ENCODE data around the gene CMTM7.
"Not testable (repeated sequence)": the region's sequence is repeated elsewhere in the genome, so short reads cannot be mapped to it uniquely, and the experiment has no call there.

CMTM7 gene

GRCh38 chr3:32438596-32439344, 47.1 kb downstream of the CMTM7 start:
- no peak for DNase-seq (ENCODE audit: low read depth)

GRCh38 chr3:32439421-32439820, 47.8 kb downstream of the CMTM7 start:
- not testable (repeated sequence) for DNase-seq (ENCODE audit: low read depth)

DNA sequence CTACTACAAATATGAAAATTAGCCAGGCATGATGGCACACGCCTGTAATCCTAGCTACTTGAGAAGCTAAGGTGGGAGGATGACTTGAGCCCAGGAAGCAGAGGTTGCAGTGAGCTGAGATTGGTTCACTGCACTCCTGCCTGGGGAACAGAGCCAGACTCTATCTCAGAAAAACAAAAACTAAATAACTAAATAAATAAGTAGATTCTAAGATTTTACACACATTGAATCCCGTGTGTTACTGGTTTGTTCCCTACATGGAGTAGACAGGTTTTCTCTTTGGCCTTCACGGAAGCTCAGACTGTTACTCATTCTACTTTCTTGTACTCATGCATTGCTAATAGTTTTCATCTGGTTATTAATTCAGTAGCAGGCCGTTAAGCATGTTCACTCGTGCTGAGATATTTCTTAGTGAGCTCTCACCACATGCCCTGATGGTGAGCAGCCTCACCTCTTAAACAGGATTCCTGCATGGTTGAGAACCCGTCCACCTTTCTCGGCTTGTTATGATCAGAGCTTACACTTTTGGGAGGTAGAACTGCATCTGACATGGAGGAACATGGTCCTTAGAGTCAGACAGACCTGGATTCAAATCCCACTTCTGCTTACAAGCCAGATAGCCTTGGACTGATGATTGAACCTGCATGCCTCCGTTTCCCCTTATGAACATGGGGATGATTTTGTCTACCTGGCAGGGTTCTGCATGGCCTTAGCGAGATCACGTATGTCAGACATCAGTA, 49.1 kb downstream of the CMTM7 start:
- DNase-seq (ENCODE audit: low read depth): no peak

GRCh38 chr3:32442766-32443165, 51.1 kb downstream of the CMTM7 start:
- DNase-seq (ENCODE audit: low read depth): no peak

DNA sequence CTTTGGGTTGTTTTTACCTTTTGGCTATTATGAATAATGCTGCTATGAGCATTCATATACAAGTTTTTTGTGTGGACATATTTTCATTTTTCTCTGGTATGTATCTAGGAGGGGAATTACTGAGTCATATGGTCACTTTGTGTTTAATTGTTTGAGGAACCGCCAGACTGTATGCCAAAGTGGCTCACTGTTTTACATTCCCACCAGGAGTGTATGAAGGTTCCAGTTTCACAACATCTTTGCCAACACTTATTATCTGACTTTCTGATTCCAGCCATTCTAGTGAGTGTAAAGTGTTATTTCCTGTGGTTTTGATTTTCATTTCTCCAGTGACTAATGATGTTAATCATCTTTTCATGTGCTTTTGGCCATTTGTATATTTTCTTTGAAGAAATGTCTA, 51.8 kb downstream of the CMTM7 start:
- DNase-seq (ENCODE audit: low read depth): peak; percentile 22

DNA sequence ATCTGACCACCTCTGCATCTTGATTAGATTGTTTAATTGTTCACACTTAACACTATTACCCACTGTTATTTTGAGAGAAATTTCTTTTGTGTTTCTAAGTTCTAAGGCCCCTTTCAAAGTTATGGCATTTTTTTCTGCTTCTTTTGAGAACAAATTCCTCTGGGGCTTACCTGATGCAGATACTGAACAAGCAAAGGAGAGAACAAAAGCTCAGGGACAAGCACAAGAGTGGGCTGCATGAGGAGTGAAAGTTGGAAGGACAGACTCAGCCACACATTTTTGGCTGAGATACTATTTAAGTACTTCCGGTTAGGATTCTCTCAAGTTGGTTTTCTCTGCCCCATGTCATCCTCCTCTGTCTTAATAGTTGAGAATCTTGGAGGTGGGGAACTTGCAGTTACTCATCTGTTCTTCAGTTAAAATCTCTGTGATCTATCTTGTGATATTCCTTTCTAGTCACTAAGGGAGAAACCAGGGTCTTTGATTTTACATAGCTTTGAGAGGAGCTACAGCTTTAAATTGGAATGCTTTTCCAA, 56.3 kb downstream of the CMTM7 start:
- DNase-seq (ENCODE audit: low read depth): no peak

- DNase-seq (ENCODE audit: low read depth): no peak
Observed at GRCh38 chr3:32448686-32449474, 57.2 kb downstream of the CMTM7 start.

DNA sequence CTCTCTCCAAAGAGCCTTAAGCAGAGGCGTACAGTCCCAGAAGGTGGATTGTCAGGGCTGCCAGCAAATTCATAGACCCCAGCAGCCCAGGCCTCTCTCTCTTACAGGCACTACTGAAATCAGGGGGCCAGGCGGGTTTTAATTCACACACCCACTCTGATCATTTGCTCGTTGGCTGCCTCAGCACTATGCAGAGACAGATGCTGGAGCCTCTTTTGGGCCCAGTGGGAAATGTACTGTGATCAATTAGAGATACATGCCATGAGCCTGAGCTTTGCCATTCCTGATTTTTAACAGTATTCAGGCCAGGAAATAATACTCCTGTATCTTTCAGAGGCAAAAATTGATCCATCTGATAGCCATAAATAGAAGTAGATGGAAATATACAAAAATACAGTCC, 58.0 kb downstream of the CMTM7 start:
- DNase-seq (ENCODE audit: low read depth): no peak

GRCh38 chr3:32450426-32450825, 58.8 kb downstream of the CMTM7 start:
- no peak for DNase-seq (ENCODE audit: low read depth)

GRCh38 chr3:32450992-32451659, 59.5 kb downstream of the CMTM7 start:
- DNase-seq (ENCODE audit: low read depth): no peak

GRCh38 chr3:32452009-32452408, 60.4 kb downstream of the CMTM7 start:
- DNase-seq (ENCODE audit: low read depth): no peak

DNA sequence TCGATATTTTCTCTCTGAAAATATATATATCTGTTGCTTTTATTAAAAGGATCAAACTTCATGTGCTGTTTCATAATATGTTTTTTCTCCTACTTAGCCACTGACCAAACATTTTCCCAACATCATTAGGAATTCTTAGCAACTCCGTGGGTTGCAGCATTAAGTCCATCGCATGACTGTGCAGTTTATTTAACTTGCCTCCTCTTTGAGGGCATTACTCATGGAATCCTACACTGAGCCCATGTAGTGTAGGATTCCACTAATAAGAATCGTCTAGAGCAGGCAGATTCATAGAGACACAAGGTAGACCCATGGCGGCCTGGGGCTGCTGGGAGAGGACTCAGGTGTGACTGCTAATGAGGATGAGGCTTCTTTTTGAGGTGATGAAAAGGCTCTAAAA, 61.7 kb downstream of the CMTM7 start:
- DNase-seq (ENCODE audit: low read depth): no peak

GRCh38 chr3:32454111-32454510, 62.5 kb downstream of the CMTM7 start:
- no peak for DNase-seq (ENCODE audit: low read depth)

GRCh38 chr3:32454731-32455608, 63.3 kb downstream of the CMTM7 start:
- DNase-seq (ENCODE audit: low read depth): no peak

GRCh38 chr3:32455609-32456428, 64.2 kb downstream of the CMTM7 start:
- DNase-seq (ENCODE audit: low read depth): no peak

DNA sequence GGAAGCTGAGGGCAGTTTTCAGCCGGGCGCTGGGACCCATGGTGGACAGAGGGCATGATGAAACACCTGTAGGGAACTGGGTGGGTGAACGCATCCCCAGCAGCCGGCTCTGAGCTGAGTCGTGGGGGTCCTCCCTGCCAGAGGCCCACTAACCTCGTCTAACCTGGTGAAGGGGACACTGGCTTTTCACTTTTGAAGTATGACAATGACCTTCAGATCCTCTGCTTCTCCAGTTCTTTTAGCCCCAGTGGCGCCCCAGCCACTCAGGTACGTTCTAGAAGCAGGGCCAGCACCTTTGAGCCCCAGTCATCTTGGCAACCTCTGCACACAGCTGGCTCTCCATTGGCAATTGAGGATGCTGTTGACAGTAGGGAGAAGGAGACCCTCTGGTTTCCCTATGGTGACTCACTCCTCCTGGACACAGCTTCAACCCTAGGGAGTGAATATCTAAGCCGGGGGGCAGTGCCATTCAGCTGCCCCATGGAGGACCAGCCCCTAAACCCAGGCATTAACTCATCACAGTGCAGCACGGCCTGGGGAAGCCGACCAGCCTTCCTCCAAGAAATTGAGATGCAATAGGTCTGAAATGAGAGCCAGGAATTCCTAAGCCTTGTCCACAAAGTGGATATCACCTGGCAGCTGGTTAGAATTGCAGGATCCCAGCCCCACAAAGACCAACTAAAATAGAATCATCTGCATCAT, 64.9 kb downstream of the CMTM7 start:
- DNase-seq (ENCODE audit: low read depth): no peak

- no peak for DNase-seq (ENCODE audit: low read depth)
Observed at GRCh38 chr3:32457971-32458471, 66.4 kb downstream of the CMTM7 start.

DNA sequence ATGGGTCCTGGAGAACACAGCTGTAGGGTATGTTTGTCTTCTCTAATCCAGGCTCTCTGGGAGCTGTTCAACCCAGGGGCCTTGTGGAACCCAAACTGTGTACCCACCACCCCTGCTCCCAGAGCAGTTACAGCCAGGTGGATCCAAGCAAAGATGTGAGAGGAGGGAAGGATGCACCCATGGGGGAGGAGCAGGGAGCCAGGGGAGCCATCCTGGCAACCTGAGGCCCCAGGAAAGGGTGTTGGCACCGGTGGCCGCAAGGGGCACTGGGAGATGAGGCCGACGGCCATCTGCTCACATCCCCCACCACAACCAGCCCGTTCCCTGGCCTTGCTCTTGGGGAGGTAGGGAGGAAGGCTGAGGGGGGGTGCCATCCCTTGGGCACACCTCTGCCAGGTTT, 67.8 kb downstream of the CMTM7 start:
- DNase-seq (ENCODE audit: low read depth): no peak

DNA sequence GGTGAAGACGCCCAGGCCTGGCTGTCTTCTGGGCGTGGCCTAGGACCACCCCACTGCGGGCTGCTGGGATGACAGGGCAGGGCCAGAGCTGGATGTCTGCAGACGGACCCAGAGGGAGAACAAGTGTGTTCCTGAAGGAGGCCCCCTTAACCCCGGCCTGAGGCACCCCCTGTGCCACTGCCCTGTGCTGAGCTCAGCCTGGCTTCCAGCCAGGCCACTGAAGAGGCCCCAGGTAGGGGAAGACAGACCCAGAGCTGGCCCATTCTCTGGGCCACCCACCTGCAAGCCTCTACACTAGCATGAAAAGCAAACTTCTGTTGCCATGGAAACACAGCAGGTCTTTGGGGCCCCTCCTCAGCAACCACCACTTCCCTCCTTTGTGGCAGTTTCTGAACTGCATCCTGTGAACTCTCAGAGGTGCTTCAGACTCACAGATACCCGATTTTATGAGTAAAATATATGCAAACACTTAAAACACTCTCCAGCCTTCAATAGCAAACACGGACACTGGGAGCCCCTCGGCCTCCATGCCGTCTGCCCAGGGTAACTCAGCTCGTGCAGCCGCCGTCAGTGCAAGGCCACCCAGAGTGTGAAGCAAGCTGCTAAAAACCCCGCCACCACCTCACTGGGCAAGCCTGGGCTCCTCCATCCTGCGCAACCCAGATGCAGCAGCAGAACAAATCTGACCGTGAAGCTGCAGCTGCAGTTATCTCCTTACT, 68.5 kb downstream of the CMTM7 start:
- DNase-seq (ENCODE audit: low read depth): no peak
